NOMO-1 treated with DMSO at 0.1 percent for 48 hours (cell line): Measurements from ENCODE around the gene PYGB.

Experiments used
- DNase-seq: peaks from one replicate; lab custom pipeline; 2025; ENCODE audit not compliant: unreplicated experiment; lab: John Stamatoyannopoulos, UW

Gene PYGB

DNA sequence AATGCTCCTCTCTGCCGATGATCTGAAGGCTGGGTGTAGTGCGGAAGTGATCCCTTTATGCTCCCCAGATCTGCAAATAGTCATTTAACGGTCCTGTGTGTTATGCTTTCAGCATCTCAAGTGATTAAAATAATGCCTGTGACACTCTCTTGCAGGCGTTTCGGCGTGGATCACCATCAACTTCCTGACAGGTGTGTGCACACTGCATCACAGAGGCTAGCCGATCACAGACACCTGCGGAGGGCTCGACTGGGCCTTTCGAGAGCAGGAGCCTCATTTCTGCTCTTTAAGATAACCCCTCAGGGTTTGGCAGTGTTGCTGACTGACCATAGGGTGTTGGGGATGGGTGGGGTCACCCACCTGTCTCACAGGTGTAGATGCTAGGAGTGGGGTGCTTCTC lies 32.4 kb upstream of the PYGB start:
- DNase-seq: no peak

DNA sequence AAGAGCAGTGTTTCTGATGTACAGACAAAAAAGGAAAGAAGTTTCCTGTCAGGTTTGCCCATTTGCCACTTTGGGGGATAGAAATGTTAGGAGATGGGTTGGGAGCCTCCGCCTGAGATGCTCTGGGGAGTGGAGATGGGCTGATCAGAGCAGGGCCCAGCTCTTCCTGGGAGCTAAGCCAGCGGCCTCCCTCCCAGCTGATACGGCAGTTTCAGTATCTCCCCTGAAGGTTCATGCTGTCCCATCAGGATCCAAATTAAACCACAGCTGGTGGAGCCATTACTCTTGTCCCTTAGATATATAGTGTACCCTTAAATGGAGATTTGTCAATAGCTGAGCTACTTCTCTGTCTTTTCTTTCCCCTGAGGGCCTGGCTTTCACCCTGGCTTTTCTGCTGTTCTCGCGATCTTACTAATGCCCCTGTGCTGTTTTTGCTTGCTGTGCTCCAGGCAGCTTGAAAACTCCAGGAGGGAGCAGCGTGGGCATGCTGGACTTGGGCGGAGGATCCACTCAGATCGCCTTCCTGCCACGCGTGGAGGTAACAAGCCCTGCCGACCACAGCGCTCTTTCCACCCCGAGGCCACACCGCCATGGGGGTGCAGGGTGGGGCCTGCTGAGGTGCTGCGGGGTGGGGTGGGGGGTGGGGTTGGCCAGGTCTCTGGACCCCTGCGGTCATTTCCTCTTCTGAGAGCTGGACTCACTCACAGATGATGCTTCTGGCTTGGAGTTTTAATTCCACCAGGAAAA lies 31.5 kb upstream of the PYGB start:
- no peak for DNase-seq

DNA sequence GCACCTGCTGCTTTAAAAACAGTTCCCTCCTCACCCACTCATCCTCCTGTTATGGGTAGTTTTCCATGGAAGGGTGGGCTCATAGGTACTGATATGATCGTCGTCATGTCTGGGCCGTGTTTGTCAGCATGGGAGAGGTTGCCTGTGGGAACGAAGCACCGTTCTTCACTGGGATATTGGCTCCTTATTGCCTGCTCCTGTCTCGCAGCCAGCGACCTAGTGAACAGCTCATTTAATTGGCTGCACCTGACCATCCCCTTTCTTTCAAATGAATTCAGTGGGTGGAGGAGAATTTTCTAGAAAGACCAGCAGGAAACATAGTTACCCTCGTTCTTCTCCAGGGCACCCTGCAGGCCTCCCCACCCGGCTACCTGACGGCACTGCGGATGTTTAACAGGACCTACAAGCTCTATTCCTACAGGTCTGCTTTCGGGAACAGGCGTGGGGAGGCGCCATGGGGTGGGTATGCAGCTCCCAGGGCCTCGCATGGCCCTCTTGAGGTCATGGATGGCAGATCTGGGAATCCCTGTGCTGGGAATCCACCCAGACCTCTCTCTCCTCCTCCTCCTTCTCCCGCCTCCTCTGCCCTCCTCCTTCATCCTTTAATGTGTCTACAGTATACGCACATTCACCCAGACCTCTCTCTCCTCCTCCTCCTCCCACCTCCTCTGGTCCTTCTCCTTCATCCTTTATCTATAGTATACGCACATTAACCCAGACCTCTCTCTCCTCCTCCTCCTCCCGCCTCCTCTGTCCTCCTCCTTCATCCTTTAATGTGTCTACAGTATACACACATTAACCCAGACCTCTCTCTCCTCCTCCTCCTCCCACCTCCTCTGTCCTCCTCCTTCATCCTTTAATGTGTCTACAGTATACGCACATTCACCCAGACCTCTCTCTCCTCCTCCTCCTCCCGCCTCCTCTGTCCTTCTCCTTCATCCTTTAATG lies 30.4 kb upstream of the PYGB start:
- DNase-seq: no peak

DNA sequence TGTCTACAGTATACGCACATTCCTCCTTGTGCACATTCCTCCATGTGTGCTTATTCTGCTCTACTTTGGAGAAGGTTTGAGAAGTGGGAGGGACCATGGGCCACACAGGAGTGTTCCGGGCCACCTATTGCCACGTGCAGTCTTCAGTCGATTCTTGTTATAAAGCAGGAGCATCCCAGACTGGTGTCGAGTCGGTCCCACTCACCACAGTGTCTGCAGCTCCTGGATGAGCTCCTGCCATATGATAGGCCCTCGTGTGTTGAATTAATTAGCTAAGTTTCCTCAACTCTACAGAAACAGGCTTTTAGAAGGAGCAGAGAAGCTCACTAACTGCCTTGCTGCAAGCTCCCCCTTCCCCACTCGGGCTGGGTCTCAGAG lies 29.8 kb upstream of the PYGB start:
- no peak for DNase-seq

DNA sequence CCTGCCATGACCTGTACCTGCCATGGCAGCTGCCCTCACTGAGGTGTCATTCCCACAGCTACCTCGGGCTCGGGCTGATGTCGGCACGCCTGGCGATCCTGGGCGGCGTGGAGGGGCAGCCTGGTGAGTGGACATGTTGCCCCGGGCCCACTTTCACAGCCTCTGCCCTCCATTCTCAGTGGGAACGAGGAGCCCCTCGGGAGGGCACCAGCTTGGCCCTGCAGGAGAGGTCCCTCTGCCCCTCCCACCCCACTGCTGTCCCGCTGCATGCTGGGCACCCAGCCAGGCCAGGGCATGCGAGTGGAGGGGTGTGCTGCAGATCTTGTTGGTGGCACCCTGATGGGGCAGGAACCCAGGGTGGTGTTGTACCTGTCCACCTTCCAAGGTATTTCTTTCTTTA lies 29.4 kb upstream of the PYGB start:
- no peak for DNase-seq

DNA sequence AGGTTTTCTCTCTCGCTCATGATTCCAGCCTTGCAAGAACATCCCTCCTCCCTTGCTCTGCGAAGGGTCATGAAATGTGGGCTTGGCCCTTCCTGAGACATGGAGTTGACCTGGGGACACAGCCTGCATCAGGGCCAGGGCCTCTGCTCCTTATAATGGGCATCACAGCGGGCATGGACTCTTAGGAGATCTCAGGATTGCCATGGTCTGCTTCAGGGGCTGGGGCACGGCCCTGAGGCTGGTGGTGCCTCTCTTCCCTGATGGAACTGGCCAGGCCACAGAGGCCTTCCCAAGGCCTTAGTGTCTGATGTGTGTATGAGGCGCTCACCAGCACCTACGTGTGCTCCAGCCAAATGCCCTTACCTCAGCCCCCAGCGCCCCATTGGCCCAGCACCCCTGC lies 28.5 kb upstream of the PYGB start:
- DNase-seq: no peak

DNA sequence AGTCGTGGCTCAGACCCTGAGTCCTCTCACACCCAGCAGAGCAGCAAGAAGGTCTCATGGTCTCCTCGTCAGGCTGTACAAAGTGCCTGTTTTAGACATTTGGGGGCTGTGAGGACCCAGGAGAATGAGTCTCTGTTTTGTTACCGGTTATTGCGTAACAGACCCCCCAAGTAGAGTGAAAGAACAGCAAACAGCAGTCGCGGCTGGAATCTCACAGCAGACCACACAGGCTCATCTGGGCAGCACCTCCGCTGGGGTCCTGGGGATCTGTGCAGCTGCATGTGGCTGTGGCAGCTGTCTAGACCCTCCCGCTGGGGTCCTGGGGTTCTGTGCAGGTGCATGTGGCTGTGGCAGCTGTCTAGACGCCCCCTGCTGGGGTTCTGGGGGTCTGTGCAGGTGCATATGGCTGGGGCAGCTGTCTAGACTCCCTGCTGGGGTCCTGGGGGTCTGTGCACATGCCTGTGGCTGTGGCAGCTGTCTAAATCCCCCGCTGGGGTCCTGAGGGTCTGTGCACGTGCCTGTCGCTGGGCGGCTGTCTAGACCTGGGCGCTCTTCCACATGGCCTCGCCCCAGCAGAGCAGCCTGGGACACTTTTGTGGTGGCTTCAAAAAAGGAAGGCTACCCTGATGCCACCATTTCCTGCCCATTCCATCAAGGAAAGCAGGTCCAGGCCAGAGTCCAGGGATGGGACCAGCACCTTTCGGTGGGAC lies 27.7 kb upstream of the PYGB start:
- DNase-seq: no peak

DNA sequence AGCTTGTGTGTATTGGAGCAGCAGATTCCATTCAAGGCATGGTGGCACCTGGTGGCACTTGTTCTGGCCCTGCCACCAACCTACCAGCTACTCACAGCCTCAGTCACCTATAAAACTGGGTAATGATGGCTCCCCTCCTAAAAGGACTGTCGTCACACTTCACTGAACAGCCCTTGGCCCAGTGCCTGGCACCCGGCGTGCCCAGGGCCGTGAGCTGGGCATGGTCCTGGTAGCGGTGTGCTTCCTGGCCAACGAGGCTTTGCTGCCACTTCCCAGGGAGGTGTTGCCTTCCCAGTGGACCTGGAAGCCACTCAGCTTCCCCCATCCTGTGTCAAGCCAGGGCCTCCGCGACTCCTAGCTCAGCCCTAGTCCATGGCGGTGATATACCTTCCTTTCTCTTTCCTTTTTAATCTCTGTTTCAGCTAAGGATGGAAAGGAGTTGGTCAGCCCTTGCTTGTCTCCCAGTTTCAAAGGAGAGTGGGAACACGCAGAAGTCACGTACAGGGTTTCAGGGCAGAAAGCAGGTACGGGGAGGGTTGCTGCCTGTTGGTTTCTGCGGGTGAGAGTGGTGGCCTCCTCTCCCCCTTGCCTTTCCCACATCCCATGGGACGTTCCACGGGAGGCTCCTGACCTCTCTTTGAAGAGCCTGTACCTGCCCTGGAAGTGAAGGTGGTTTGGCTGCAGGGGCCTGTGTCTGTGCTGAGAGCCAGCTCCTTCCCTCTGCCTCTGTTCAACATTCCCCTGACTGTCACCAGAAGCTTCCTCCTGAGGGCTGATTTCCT lies 26.9 kb upstream of the PYGB start:
- DNase-seq: no peak

DNA sequence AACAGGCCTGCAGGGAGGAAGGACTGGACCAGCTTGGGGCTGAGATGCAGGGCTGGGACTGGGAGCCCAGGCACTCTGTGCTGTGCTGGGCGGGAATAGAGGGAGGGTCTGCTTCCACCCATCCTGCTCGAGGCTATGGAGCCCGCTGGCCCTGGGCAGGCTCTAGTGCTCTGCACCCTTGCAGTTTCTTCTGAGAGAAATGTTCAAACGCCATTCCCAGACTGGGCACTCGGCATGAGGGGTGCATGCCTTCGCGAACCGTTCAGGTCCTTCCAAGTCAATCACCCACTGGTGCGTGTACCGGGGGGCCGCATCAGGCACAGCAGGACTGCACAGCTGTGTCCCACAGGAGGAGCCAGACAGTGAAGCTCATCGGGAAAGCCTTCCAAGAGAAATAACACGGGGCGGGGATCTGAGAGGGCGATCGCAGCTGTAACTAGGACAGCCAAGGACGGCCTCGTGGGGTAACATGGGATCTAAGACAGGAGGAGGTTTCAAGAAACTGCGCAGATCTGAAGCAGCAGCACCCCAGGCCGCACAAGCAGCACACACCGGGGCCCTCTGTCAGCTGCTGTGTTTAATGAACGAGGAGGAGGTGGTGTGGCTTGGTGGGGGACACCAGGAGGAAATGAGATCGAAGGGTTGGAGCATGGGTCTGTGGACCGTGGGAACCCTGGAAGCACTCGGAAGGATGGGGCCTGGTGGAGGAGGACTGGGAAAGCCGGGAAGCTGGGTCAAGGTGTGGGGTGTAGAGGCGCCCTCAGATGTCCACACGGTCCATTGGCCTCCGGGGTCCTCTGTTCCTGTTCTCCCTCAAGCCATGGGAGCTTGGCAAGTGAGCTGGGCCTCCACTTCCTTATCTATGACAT lies 26.1 kb upstream of the PYGB start:
- no peak for DNase-seq

DNA sequence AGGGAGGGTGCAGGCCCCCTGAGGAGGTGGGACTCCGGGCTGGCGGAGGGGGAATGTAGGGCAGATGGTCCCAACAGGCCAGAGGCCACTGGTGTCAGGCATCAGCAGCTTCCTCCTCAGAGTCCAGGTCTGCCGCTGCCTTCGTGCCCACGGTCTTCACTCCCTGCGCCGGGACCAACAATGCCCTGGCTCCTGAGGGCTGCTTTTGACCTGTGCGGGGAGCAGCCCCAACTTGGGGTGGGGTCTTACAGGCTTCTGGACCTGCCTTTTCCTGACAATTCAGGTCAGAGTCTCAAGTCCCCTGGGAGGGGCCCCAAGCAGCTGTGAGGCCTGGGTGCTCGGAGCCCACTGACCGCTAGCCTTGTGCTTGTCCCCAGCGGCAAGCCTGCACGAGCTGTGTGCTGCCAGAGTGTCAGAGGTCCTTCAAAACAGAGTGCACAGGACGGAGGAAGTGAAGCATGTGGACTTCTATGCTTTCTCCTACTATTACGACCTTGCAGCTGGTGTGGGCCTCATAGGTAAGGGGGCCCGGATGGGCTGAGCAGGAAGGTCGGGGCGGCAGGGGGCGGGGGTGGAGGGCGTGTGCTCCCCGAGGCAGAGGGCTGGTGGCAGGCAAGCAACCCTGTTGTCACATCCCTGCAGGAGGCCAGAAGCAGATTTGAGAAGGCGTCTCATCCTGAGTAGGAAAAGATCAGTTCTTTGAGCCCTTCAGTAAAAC lies 25.3 kb upstream of the PYGB start:
- DNase-seq: no peak

DNA sequence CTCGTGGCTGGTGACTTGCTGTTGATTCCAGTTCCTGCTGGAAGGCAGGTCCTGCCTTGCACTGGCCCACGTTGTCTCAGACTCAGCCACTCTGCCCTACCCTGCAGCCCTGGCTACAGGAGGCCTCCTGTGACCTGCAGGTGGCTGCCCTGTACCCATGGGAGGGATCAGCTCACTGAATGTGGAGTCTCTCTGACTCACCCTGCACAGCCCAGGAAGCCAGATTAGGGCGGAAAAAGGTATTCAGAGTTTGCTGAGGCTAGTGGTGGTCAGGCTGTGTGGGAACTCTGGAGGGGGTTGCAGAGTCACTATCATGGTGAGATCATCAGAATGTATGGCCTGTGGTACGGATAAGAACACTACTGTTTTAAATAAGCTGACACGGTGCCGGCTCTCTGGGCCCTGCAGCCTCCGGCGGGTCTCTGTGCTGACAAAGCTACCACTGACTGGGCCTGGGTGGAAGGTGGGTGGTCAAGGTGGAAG lies 24.7 kb upstream of the PYGB start:
- no peak for DNase-seq

DNA sequence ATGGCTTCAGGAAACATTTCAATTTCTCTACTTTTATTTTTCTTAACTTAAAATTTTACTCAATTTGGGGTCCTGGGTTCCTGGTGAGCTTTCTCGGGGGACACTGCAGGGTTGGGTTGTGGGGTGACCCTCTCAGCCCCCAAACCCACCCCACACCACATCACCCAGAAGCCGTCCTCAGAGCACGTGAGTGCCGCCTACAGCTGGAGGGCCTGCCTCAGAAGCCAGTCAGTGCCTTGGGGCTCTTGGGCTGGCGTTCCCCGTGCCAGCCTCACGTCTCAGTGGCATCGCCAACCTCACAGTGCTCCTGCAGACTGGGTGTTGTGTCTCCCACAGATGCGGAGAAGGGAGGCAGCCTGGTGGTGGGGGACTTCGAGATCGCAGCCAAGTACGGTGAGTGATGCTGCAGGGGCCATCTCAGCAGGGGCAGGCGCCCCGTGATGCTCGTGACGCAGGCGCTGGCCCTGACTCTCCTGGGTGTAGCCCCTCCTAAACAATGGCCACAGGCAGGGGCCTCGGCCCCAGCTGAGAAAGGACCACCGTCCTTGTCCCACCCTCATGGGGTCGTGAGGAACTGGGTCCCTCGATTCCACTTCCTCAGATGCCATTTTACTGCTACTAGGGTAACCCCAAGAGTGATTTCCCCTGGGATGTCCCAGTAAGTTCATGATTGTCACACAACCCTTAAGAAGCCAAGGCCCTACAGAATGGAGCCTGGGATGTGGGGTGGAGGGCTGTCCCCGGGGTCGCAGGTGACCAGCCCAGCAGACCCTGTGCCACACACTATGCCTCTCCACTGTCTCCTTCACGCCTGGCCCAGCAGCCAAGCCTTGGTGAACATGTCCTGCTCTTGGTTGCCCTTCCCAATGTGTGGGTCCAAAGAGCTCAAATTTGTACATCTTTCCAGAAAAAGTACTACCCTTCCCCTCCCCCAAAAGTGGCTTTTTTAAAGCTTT lies 23.8 kb upstream of the PYGB start:
- no peak for DNase-seq

DNA sequence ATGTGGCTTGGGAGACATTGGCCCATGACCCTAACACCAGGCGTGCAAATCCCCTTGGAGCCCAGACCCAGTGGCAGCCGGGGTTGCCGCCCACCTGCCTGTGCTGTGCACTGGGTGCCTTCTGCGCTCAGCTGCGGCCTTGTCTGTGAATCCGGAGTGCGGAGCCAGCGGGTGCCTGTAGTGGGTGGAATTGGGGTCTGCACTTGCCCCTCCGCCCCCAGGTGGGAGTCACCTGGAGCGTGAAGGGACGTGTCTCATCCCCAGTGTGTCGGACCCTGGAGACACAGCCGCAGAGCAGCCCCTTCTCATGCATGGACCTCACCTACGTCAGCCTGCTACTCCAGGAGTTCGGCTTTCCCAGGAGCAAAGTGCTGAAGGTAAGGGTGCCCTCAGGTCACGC lies 22.9 kb upstream of the PYGB start:
- no peak for DNase-seq

DNA sequence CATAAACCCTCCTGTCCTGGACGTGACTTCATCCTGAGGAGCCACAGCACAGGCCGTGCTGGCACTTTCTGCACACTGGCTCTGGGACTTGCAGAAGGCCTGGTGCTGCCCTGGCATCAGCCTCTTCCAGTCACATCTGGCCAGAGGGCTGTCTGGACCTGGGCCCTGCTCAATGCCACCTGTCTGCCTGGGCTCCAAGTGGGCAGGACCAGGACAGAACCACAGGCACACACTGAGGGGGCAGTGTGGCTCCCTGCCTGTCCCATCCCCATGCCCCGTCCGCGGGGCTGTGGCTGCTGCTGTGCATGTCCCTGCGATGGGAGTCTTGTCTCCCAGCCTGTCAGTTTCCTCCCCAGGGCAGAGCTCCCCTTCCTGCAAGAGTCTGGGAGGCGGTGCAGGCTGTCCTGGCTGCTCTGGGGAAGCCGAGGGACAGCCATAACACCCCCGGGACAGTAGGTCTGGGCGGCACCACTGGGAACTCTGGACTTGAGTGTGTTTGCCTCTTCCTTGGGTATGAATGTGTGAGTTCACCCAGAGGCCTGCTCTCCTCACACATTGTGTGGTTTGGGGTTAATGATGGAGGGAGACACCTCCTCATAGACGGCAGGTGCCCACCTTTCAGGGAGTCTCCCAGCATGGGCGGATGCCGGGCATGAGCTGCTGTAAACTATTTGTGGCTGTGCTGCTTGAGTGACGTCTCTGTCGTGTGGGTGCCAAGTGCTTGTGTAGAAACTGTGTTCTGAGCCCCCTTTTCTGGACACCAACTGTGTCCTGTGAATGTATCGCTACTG lies 22.0 kb upstream of the PYGB start:
- DNase-seq: no peak

DNA sequence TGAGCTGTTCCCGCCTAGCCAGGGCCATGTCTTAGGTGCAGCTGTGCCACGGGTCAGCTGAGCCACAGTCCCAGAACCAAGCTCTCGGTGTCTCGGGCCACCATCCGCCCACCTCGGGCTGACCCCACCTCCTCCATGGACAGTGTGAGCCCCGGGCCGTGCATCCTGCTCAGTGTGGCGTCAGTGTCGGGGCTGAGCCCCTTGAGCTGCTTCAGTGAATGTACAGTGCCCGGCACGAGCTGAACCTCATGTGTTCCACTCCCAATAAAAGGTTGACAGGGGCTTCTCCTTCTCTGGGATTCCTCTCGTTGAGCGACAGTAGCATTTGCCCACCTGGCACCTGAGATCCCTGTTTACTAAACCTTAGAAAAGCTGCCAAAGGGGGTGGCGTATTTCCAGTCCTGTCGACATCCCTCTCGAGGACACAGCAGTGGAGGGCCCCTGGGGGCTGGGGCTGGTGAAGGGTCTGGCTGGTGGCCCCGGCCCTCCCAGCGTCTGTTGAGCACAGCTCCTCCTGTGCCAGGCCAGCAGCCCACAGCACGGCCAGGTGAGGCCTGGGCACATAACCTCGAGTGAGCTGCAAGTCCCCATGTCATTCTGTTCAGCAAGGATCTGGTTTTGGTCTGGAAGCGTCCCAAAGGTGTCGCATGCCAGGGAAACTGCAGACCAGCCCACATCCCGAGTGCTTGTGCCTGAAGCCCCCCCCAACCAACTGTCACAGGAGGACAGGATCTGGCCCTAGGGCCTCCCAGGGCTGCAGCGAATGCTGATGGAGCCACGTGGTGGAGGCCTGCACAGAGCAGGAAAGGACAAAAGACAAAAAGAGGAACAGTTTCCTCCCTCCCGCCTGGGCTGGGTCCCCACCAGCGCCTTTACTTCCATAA lies 21.2 kb upstream of the PYGB start:
- DNase-seq: peak; percentile 36

DNA sequence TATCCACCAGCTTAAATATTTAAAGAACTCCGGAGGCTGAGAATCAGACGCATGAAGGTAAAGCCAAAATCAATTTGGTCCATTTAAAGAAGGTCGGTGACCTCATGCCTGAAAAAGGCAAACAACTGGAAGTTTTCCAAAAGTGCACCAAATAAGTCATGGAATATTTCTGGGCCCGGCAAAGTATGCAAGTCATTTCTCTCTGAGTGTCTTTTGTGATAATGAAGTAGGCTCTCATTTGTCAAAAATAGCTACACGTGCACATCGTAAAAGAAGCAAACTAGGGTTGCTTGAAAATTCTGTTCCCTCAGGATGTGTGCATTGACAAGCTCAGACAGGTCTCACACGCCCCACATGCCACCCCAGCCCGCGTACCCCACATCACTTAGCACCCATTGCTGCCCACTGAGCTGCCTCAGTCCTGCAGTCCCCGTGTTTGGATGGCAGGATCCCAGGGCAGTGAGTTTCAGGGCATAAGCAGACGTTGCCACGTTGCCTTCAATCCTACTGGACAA lies 20.5 kb upstream of the PYGB start:
- DNase-seq: no peak
